Mesendoderm (in vitro differentiated cells): ENCODE data around the gene HECA.

Experiments
- DNase-seq: peaks from one replicate; pipeline ENCODE4 v3.0.0; 2013
- H2AK5ac ChIP-seq: 2 replicates; pipeline ENCODE4 v1.6.1; 2013; ENCODE audit warnings: low read length, inconsistent platforms
- H2BK120ac ChIP-seq: 2 replicates; pipeline ENCODE4 v1.6.1; 2013; ENCODE audit warnings: low read depth, mild to moderate bottlenecking, low read length, moderate library complexity, mixed read lengths
- H2BK15ac ChIP-seq: replicated peaks from 2 replicates; pipeline ENCODE4 v1.6.1; 2013; ENCODE audit warnings: low read depth, mild to moderate bottlenecking, moderate library complexity
- H2BK5ac ChIP-seq: 2 replicates; pipeline ENCODE4 v1.6.1; 2013; ENCODE audit warnings: low read length, inconsistent platforms
- H3K18ac ChIP-seq: 2 replicates; pipeline ENCODE4 v1.6.1; 2013; ENCODE audit warnings: mild to moderate bottlenecking, low read length, mixed read lengths
- H3K23ac ChIP-seq: one replicate; pipeline ENCODE4 v1.6.1; 2013; ENCODE audit warnings: low read length
- H3K27ac ChIP-seq: 2 replicates; pipeline ENCODE4 v1.5.1; 2013; ENCODE audit warnings: low read depth, mild to moderate bottlenecking, inconsistent platforms, low read length, moderate library complexity
- H3K27me3 ChIP-seq: 2 replicates; pipeline ENCODE4 v1.6.1; 2013; ENCODE audit warnings: low read length, control low read depth, mild to moderate bottlenecking, inconsistent platforms; ENCODE audit not compliant: insufficient read depth, poor library complexity
- H3K36me3 ChIP-seq: 2 replicates; pipeline ENCODE4 v1.6.1; 2013; ENCODE audit warnings: low read length, inconsistent platforms; ENCODE audit not compliant: control insufficient read depth, insufficient read depth
- H3K4ac ChIP-seq: one replicate; pipeline ENCODE4 v1.6.1; 2013; ENCODE audit warnings: low read depth, mild to moderate bottlenecking, low read length, moderate library complexity
- H3K4me1 ChIP-seq: 2 replicates; pipeline ENCODE4 v1.6.1; 2013; ENCODE audit warnings: low read depth, low read length, inconsistent platforms; ENCODE audit not compliant: control insufficient read depth
- H3K4me2 ChIP-seq: 2 replicates; pipeline ENCODE4 v1.6.1; 2013; ENCODE audit warnings: low read length
- H3K4me3 ChIP-seq: 2 replicates; pipeline ENCODE4 v1.5.1; 2013; ENCODE audit warnings: mild to moderate bottlenecking, low read length
- H3K56ac ChIP-seq: one replicate; pipeline ENCODE4 v1.6.1; 2013; ENCODE audit warnings: low read length
- H3K79me1 ChIP-seq: 2 replicates; pipeline ENCODE4 v1.6.1; 2013; ENCODE audit warnings: low read length, inconsistent platforms
- H3K79me2 ChIP-seq: 2 replicates; pipeline ENCODE4 v1.6.1; 2013; ENCODE audit warnings: mild to moderate bottlenecking, low read length; ENCODE audit not compliant: control insufficient read depth, insufficient read depth
- H3K9ac ChIP-seq: 2 replicates; pipeline ENCODE4 v1.6.1; 2013; ENCODE audit warnings: low read length, inconsistent platforms
- H4K5ac ChIP-seq: one replicate; pipeline ENCODE4 v1.6.1; 2013; ENCODE audit warnings: low read length
- H4K8ac ChIP-seq: one replicate; pipeline ENCODE4 v1.6.1; 2013; ENCODE audit warnings: low read depth, mild to moderate bottlenecking, control low read depth, low read length, moderate library complexity
- WGBS: extraction: QIAGEN DNeasy Blood & Tissue Kit; methylation state at CpG from one replicate; pipeline ENCODE4 v1.1.7; 2013; ENCODE audit warnings: low lambda C conversion rate, missing lambda C conversion rate; ENCODE audit not compliant: insufficient coverage; ENCODE audit errors: extremely low coverage; 5-methylcytosine and 5-hydroxymethylcytosine counted together

Gene HECA

GRCh38 chr6:139131736-139132280 is 3.1 kb upstream of the HECA start:
- Histone ChIP-seq H3K4ac (no peak overlapping the region), H3K4me1 (no peaks in the 10 kb centered on the region), H3K36me3 (no peaks in the 10 kb centered on the region), H3K9ac (no peak overlapping the region), H2BK5ac (no peak overlapping the region), H2BK15ac (no peak overlapping the region), H3K56ac (no peak overlapping the region), H3K79me1 (no peaks in the 10 kb centered on the region), H4K5ac (no peak overlapping the region), H3K27ac (no peak overlapping the region), H3K4me2 (no peak overlapping the region), H2AK5ac (no peak overlapping the region), H3K79me2 (no peaks in the 10 kb centered on the region), H3K18ac (no peak overlapping the region), H3K4me3 (no peak overlapping the region), H4K8ac (no peak overlapping the region), H3K27me3 (no peaks in the 10 kb centered on the region), H2BK120ac (no peak overlapping the region), H3K23ac (no peak overlapping the region)
- DNase-seq = no peak
- WGBS = no CpG with 5 or more reads among the region's 6 CpGs

- no peak for DNase-seq
- Histone ChIP-seq H3K27me3 (no peaks in the 10 kb centered on the region), H2BK5ac (no peak overlapping the region), H3K79me2 (no peaks in the 10 kb centered on the region), H3K4me1 (no peaks in the 10 kb centered on the region), H2BK120ac (no peak overlapping the region), H3K36me3 (no peaks in the 10 kb centered on the region), H3K79me1 (no peaks in the 10 kb centered on the region), H3K9ac (no peak overlapping the region), H3K4me3 (no peak overlapping the region), H3K4ac (no peak overlapping the region), H2AK5ac (no peak overlapping the region), H4K5ac (no peak overlapping the region), H3K4me2 (no peak overlapping the region), H3K56ac (no peak overlapping the region), H3K18ac (no peak overlapping the region), H4K8ac (no peak overlapping the region), H3K27ac (no peak overlapping the region), H3K23ac (no peak overlapping the region), H2BK15ac (no peak overlapping the region)
- no CpG with 5 or more reads among the region's 11 CpGs for WGBS
Observed at GRCh38 chr6:139133262-139134063, 1.4 kb upstream of the HECA start.

GRCh38 chr6:139134064-139134395 is 850 bp upstream of the HECA start:
- Histone ChIP-seq H3K4me1 (no peaks in the 10 kb centered on the region), H3K4me2 (no peak overlapping the region), H3K36me3 (no peaks in the 10 kb centered on the region), H3K4ac (no peak overlapping the region), H3K18ac (no peak overlapping the region), H3K79me1 (peaks cover 1% of the 10 kb centered on the region), H4K8ac (no peak overlapping the region), H3K27me3 (no peaks in the 10 kb centered on the region), H3K56ac (no peak overlapping the region), H3K79me2 (peaks cover 1% of the 10 kb centered on the region), H2BK15ac (no peak overlapping the region), H2BK120ac (no peak overlapping the region), H2BK5ac (no peak overlapping the region), H3K4me3 (no peak overlapping the region), H3K27ac (no peak overlapping the region), H3K23ac (no peak overlapping the region), H4K5ac (no peak overlapping the region), H3K9ac (no peak overlapping the region), H2AK5ac (no peak overlapping the region)
- no peak for DNase-seq

- Histone ChIP-seq H2BK15ac (no peak overlapping the region), H3K4ac (peak overlapping the region; percentile 71), H3K18ac (peak overlapping the region; percentile 33), H3K4me3 (peak overlapping the region; percentile 79), H4K5ac (no peak overlapping the region), H3K56ac (peak overlapping the region; percentile 91), H4K8ac (no peak overlapping the region), H2AK5ac (no peak overlapping the region), H3K27me3 (no peaks in the 10 kb centered on the region), H3K79me2 (peaks cover 1% of the 10 kb centered on the region), H3K79me1 (peaks cover 3% of the 10 kb centered on the region), H3K23ac (no peak overlapping the region), H2BK5ac (no peak overlapping the region), H3K4me2 (peak overlapping the region; percentile 94), H2BK120ac (no peak overlapping the region), H3K27ac (no peak overlapping the region), H3K4me1 (no peaks in the 10 kb centered on the region), H3K36me3 (no peaks in the 10 kb centered on the region), H3K9ac (peak overlapping the region; percentile 88)
- no CpG with 5 or more reads among the region's 76 CpGs for WGBS
- peak; percentile 45 for DNase-seq
Observed at GRCh38 chr6:139135578-139136545, 982 bp downstream of the HECA start.

GRCh38 chr6:139137706-139138105 is 2.8 kb downstream of the HECA start:
- H3K79me2 ChIP-seq = peaks cover 1% of the 10 kb centered on the region
- no peak overlapping the region for H2BK120ac ChIP-seq
- H2BK5ac ChIP-seq = no peak overlapping the region
- H2BK15ac ChIP-seq = no peak overlapping the region
- no peak overlapping the region for H4K5ac ChIP-seq
- no peaks in the 10 kb centered on the region for H3K36me3 ChIP-seq
- H3K4me1 ChIP-seq = no peaks in the 10 kb centered on the region
- no peak overlapping the region for H3K18ac ChIP-seq
- H3K9ac ChIP-seq = no peak overlapping the region
- no peak for DNase-seq
- H3K56ac ChIP-seq = no peak overlapping the region
- H3K23ac ChIP-seq = no peak overlapping the region
- H4K8ac ChIP-seq = no peak overlapping the region
- H3K4me3 ChIP-seq = no peak overlapping the region
- H3K4ac ChIP-seq = no peak overlapping the region
- peaks cover 5% of the 10 kb centered on the region for H3K79me1 ChIP-seq
- H3K27ac ChIP-seq = no peak overlapping the region
- no CpG with 5 or more reads among the region's 2 CpGs for WGBS
- no peaks in the 10 kb centered on the region for H3K27me3 ChIP-seq
- H3K4me2 ChIP-seq = no peak overlapping the region
- H2AK5ac ChIP-seq = no peak overlapping the region
